Endodermal cell (in vitro differentiated cells): Measurements from ENCODE around the gene HNRNPL. TPM values are rescaled to one million over a fixed set of nuclear protein-coding genes. Genes with fewer than 3 reads are reported as not detected.
A peak's percentile ranks its signal among the peaks of the same experiment; 100 is the strongest.

Experiments used
- DNase-seq: peaks from one replicate; pipeline ENCODE4 v3.0.0-alpha.2; 2017
- H3K27ac ChIP-seq: 2 replicates; pipeline ENCODE4 v1.5.1; 2013; ENCODE audit warnings: mild to moderate bottlenecking, low read depth, low read length, moderate library complexity
- H3K27me3 ChIP-seq: 2 replicates; pipeline ENCODE4 v1.6.1; 2013; ENCODE audit warnings: mild to moderate bottlenecking, low read length, moderate library complexity; ENCODE audit not compliant: insufficient read depth, control insufficient read depth, poor library complexity, severe bottlenecking
- H3K36me3 ChIP-seq: 2 replicates; pipeline ENCODE4 v1.7.0; 2013; ENCODE audit warnings: mild to moderate bottlenecking, low read length, moderate library complexity; ENCODE audit not compliant: control insufficient read depth, insufficient read depth
- H3K4me1 ChIP-seq: one replicate; pipeline ENCODE4 v1.7.0; 2013; ENCODE audit warnings: low read length; ENCODE audit not compliant: control insufficient read depth, insufficient read depth
- H3K4me3 ChIP-seq: 2 replicates; pipeline ENCODE4 v1.5.1; 2013; ENCODE audit warnings: mild to moderate bottlenecking, low read length, moderate library complexity
- H3K9ac ChIP-seq: 2 replicates; pipeline ENCODE4 v1.6.1; 2013; ENCODE audit warnings: mild to moderate bottlenecking, low read length, moderate library complexity; ENCODE audit not compliant: poor library complexity, severe bottlenecking; ENCODE audit errors: extremely low read depth
- H3K9me3 ChIP-seq: 2 replicates; pipeline ENCODE4 v1.6.1; 2013; ENCODE audit warnings: mild to moderate bottlenecking, low read length, moderate library complexity; ENCODE audit not compliant: control insufficient read depth
- H3K27ac Mint-ChIP-seq: 2 replicates; pipeline ENCODE4 v1.8.0; 2020; ENCODE audit warnings: mixed read lengths
- H3K27me3 Mint-ChIP-seq: 2 replicates; pipeline ENCODE4 v1.8.0; 2021; ENCODE audit warnings: mild to moderate bottlenecking, mixed read lengths; ENCODE audit not compliant: insufficient read depth
- H3K36me3 Mint-ChIP-seq: 2 replicates; pipeline ENCODE4 v1.8.0; 2020; ENCODE audit warnings: low read depth, mixed read lengths
- H3K4me1 Mint-ChIP-seq: 2 replicates; pipeline ENCODE4 v1.8.0; 2020; ENCODE audit warnings: mixed read lengths
- H3K4me3 Mint-ChIP-seq: 2 replicates; pipeline ENCODE4 v1.8.0; 2020; ENCODE audit warnings: mild to moderate bottlenecking, moderate library complexity, mixed read lengths
- H3K9me3 Mint-ChIP-seq: 2 replicates; pipeline ENCODE4 v1.8.0; 2020; ENCODE audit warnings: mild to moderate bottlenecking, mixed read lengths
- CTCF ChIP-seq: fragments of 200-600 bp; sonication (generic); conservative IDR thresholded peaks from 2 replicates; pipeline ENCODE4 v1.5.0; 2021; ENCODE audit warnings: antibody characterized with exemption, mild to moderate bottlenecking
- WGBS, 2 experiments: methylation state at CpG; one replicate each; pipeline versions ENCODE4 v1.1.5 to v1.1.7; 2013; ENCODE audit warnings: missing lambda C conversion rate in 2 of 2, mixed read lengths in 1 of 2; ENCODE audit not compliant: insufficient coverage in 1 of 2, insufficient read length in 1 of 2; 5-methylcytosine and 5-hydroxymethylcytosine counted together
- long read RNA-seq, 4 experiments: library from polyadenylated mRNA in 2 of 4; library from RNA in 1 of 4; library from capped mRNA in 1 of 4; stranded (forward) in 3 of 4; unstranded in 1 of 4; transcript quantifications; one replicate each; pipeline ENCODE4 v2.0.0, GENCODE V29; 2020 to 2021; ENCODE audit warnings: inconsistent platforms in 1 of 4
- polyA plus RNA-seq, 2 experiments: library from polyadenylated mRNA; stranded (reverse); fragments of 50-300 nt; gene quantifications; one replicate each; pipeline ENCODE4 v1.2.3, GENCODE V29; 2013
- total RNA-seq, 2 donors: library from RNA; stranded (reverse); fragmentation: NEBNext Ultra II Directional in 1 of 2; extraction: Animal tissue kit (Norgen Biotek cat#: 25700) in 1 of 2; gene quantifications; 2 replicates in 1 of 2; 3 replicates in 1 of 2; pipeline ENCODE4 v1.2.1, GENCODE V29; 2021

HNRNPL gene
- total RNA-seq, result 100 to 1,000 TPM; 607 to 646 TPM
- 602 TPM for polyA plus RNA-seq (2013, experiment 1 of 2)
- 584 TPM for polyA plus RNA-seq (2013, experiment 2 of 2)
- long read RNA-seq, experiment 1, transcript HNRNPL-203 (7 exons, 2,404 nt), result minor isoform, 5 of 147 reads
- long read RNA-seq, experiment 1, transcript HNRNPL-206 (6 exons, 3,094 nt), result minor isoform, 8 of 147 reads
- long read RNA-seq, experiment 1, transcript HNRNPL-205 (2 exons, 588 nt), result minor isoform, 6 of 147 reads
- long read RNA-seq, experiment 1, transcript HNRNPL-201 (13 exons, 2,471 nt), result major isoform, 29 of 147 reads
- long read RNA-seq, experiment 1, partial matches to known transcripts, result 36 of 147 reads
- long read RNA-seq, experiment 1, other reads (novel, unspliced or antisense), result 62 of 147 reads
- long read RNA-seq, experiment 2, transcript HNRNPL-201 (13 exons, 2,471 nt), result major isoform, 234 of 286 reads
- long read RNA-seq, experiment 2, partial matches to known transcripts, result 16 of 286 reads
- long read RNA-seq, experiment 2, other reads (novel, unspliced or antisense), result 30 of 286 reads
- long read RNA-seq, experiment 3, transcript HNRNPL-210 (13 exons, 1,633 nt), result major isoform, 11 of 35 reads
- long read RNA-seq, experiment 3, partial matches to known transcripts, result 9 of 35 reads
- long read RNA-seq, experiment 3, other reads (novel, unspliced or antisense), result 9 of 35 reads
- long read RNA-seq, experiment 4, partial matches to known transcripts, result 11 of 20 reads
- long read RNA-seq, experiment 4, other reads (novel, unspliced or antisense), result 2 of 20 reads

DNA sequence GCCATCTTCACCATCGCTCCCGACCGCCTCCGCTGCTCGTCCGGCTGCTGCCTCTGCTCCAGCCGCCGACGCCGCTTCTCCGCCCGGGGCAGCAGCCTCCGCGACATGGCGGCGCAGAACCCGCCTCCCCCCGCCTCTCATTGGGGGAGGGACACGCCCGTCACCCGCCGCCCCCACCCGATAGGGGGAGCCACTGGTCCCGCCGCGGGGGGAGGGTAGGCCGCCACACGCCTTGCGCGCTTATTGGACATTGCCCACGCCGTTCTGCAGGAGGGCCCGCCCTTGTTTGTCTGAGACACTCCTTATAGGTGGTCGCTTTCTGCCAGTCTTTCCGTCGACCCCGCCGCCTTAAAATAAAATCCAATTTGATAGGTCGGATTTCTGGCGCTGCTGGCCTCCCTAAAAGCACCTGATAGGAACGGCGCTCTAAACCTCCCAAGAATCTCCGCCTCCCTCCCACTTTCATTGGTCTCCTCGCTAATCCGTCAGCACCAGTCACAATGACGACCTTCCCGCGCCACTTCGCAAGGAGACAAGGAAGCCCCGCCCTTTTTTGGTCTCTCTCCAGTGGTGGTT lies at the start of gene HNRNPL:
HNRNPL (minus strand) TSS at position 127 of the 576 bp plus-strand sequence; CDS start at position 107, 20 bp downstream.
- peak; percentile 70 for TF ChIP-seq CTCF
- H3K9me3 Mint-ChIP-seq, result peaks cover 5% of the 10 kb centered on the region
- peak within 1 kb of the TSS; percentile 85 for H3K4me3 Mint-ChIP-seq
- Histone ChIP-seq H3K4me1 (peaks cover 8% of the 10 kb centered on the region), H3K9ac (peak within 1 kb of the TSS; percentile 82), H3K9me3 (no peaks in the 10 kb centered on the region), H3K27me3 (no peaks in the 10 kb centered on the region), H3K27ac (peak within 1 kb of the TSS; percentile 99), H3K36me3 (peaks cover 37% of the 10 kb centered on the region), H3K4me3 (peak within 1 kb of the TSS; percentile 90)
- 0% methylated on average over 24 to 50 of the region's 50 CpGs for WGBS, 2 experiments
- H3K27me3 Mint-ChIP-seq, result no peaks in the 10 kb centered on the region
- DNase-seq, result peak; percentile 100
- peaks cover 38% of the 10 kb centered on the region for H3K36me3 Mint-ChIP-seq
- H3K27ac Mint-ChIP-seq, result peak within 1 kb of the TSS; percentile 99
- peaks cover 17% of the 10 kb centered on the region for H3K4me1 Mint-ChIP-seq

DNA sequence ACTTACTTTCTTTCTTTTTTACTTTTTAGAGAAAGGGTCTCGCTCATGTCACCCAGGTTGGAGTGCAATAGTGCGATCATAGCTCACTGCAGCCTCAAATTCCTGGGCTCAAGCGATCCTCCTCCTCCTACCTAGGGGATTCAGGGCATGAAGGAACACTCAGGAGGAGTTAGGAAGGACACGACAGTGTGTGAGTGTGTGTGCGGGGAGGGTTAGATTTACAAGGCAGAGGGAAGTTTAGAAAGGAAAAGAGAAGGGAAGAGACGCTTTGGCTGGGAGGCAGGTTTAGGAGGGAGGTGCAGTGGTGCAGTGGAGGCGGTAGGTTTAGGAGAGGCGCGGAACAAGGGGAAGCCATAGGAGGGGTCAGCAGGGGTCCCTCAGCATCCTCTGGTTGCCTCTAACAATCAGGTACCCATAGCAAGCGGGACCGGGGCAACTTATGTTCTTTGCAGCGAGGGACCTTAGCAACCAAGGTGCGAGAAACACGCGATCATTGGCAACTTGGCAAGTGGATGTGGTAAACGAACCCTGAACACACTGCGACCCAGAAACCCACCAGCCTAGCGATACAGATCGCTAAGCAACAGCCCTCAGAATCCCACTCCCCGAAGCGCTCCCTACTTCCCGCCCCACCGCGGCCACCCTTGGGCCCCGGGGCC lies 49.1 kb upstream of the HNRNPL start:
- peaks cover 18% of the 10 kb centered on the region for H3K27me3 Mint-ChIP-seq
- H3K9me3 ChIP-seq, result peaks cover 7% of the 10 kb centered on the region
- H3K27ac ChIP-seq, result no peak overlapping the region
- no peak for TF ChIP-seq CTCF
- no peaks in the 10 kb centered on the region for H3K27me3 ChIP-seq
- H3K4me1 ChIP-seq, result no peaks in the 10 kb centered on the region
- H3K9me3 Mint-ChIP-seq, result peaks cover 9% of the 10 kb centered on the region
- 41 to 42% methylated on average over 9 to 25 of the region's 25 CpGs for WGBS, 2 experiments
- peak overlapping the region; percentile 96 for H3K27ac Mint-ChIP-seq
- peaks cover 10% of the 10 kb centered on the region for H3K4me1 Mint-ChIP-seq
- peak overlapping the region; percentile 85 for H3K4me3 ChIP-seq
- peak overlapping the region; percentile 87 for H3K9ac ChIP-seq
- peaks cover 6% of the 10 kb centered on the region for H3K36me3 Mint-ChIP-seq
- no peaks in the 10 kb centered on the region for H3K36me3 ChIP-seq
- DNase-seq, result no peak
- H3K4me3 Mint-ChIP-seq, result peak overlapping the region; percentile 67

DNA sequence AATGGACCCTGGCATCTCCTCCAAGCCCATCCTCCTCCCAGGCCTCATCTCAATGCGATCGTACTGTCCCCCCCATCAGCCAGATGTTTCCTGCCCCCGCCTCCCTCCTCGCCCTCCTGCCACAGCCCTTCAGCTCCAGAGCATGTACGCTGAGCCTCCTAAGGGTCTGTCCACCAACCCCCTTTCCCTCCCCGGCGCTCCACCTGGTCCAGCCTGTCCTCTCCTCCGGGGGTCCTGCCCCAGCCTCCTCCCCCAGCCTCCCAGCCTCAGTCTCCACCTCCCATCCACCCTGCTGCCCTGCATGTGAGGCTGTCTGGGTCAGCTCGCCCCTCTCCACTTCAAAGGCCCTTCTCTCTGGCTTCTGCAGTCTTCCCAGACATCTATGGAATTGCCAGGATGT lies 45.2 kb upstream of the HNRNPL start:
- Histone ChIP-seq H3K9me3 (no peaks in the 10 kb centered on the region), H3K4me1 (no peaks in the 10 kb centered on the region), H3K4me3 (no peak overlapping the region), H3K36me3 (no peaks in the 10 kb centered on the region), H3K9ac (no peak overlapping the region), H3K27ac (no peak overlapping the region), H3K27me3 (no peaks in the 10 kb centered on the region)
- no peak for TF ChIP-seq CTCF
- Mint-ChIP-seq H3K4me3 (no peak overlapping the region), H3K36me3 (no peaks in the 10 kb centered on the region), H3K27ac (no peak overlapping the region), H3K4me1 (peaks cover 6% of the 10 kb centered on the region), H3K27me3 (peaks cover 18% of the 10 kb centered on the region), H3K9me3 (no peaks in the 10 kb centered on the region)
- no peak for DNase-seq
- WGBS, 2 experiments, result 94% methylated on average over 3 to 9 of the region's 9 CpGs
